ENCODE results near the gene CLDN2.
"Not testable (repeated sequence)": the region's sequence is repeated elsewhere in the genome, so short reads cannot be mapped to it uniquely, and the experiment has no call there.

The CLDN2 gene, protein sequence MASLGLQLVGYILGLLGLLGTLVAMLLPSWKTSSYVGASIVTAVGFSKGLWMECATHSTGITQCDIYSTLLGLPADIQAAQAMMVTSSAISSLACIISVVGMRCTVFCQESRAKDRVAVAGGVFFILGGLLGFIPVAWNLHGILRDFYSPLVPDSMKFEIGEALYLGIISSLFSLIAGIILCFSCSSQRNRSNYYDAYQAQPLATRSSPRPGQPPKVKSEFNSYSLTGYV

DNA sequence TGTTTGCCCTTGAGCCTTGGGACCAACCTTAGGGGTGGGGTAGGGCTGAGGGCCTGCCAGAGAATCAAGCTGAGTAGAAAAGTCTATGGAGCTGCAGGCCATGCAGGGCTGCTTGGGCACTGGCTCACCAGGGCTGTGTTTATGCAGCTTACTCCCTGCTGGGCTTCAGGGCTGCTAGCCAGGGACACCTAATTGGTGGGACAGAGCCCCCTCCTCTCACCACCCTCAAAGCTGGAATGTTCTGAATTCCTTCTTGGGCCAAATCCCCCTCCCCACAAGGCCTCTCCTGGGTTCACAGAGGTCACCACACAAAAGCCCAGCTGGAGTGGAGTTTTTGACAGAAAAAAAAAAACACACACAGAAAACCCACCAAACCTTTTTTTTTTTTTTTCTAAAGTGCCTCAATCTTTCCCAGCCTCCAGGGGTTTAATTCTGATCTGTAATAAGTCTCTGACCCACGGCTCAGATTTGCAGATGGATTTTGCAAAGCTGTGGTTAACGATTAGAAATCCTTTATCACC is at the start of gene CLDN2:
Gene CLDN2 (plus strand): TSS at position 471 of the 521 bp plus-strand sequence. CDS start 7,827 bp downstream, outside the sequence.
- DNase-seq (ENCODE audit: low read depth in 2 of 2), result no peak

DNA sequence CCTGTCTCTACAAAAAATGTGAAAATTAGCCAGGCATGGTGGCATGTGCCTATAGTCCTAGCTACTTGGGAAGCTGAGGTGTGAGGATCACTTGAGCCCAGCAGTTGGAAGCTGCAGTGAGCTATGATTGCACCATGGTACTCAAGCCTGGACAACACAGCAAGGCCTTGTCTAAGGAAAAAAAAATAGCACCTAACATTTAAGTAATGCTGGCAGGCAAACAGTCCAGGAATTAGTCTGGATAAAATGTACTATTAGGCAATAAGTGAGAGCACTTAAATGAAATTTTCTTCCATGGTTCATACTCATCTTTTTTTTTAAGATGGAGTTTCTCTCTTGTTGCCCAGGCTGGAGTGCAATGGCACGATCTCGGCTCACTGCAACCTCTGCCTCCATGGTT is 47.4 kb upstream of the CLDN2 start:
- not testable (repeated sequence) for DNase-seq (ENCODE audit: low read depth in 2 of 2)

DNA sequence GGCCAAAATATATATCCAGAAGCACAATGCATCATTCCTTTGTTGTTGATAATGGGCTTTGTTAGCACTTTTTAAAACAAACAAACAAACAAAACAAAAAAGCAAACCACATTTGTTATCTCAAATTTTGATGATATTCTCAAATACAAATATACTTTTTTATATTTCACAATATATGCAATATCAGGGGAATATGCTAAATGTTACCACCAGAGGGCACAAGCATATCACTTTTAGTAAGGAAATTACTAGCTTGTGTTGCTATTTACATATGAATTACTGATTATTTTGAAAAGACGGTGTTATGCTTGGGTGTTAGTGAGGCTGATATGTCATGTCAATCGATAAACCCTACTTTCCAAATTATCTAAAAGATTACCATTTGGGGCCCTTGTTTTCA is 46.1 kb upstream of the CLDN2 start:
- DNase-seq (ENCODE audit: low read depth in 2 of 2), result no peak

DNA sequence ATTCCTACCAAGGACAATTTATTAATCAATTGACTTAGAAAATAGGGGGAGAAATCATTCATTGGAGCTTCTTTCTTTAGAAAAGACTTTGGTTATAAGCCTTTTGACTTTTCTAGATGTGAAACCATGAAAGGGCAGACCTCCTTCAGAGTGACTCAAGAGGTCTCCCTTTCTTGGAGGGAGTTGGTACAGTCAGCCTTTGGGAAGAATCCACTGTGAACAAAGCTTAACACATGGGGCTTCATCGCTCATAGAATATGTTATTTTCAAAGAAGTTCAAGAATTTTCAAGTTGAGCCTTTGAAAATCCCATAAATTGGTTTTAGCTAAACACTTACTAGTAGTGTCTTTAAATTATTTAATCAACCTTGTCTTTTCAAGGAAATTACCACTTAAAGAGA is 45.1 kb upstream of the CLDN2 start:
- DNase-seq (ENCODE audit: low read depth in 2 of 2), result no peak

DNA sequence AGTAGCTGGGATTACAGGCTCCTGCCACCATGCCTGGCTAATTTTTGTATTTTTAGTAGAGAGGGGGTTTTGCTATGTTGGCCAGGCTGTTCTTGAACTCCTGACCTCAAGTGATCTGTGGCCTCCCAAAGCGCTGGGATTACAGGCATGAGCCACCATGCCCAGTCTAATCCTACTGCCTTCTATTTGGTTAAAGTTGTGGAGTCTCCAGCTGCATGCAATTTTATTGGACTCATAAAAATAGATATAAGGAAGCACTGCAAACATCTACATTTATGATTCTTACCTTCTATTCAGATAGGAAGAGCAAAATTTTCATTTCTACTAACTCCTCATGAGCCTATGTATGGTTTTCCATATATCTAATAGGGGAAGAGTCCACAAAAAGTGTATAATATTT is 30.7 kb upstream of the CLDN2 start:
- DNase-seq (ENCODE audit: low read depth in 2 of 2), result no peak

DNA sequence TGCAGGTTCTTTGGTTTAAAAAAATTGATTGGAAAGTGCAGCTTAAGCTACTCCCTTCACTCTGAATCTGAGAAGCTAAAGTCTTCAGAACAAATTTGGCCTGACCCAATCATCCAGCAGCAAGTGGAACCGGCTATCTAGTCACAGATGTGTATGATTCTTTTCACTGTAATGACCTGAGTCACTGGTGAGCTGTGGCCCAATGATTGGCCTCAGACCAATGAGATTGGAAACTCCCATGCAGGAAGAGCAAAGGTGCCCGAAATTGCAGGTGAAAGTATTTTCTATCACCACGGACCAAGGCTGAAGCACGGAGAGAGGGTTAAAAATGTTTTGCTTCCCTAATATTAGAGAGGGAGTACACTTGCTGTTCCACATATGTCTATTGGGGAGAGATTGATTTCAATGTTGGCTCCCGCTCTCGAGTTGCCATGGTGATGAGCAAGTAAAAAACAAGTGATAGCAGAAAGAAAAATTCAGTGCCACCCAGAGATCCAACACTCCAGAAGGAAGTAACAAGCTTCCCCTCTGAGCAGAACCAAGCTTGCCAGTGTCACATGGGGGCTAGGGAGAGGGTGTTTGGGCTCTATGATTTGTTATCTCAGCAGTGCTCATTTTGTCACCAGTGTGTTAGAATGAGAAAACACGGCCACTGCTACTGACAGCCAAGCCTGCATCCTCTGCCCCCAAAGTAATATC is 28.3 kb upstream of the CLDN2 start:
- DNase-seq (ENCODE audit: low read depth in 2 of 2), result no peak

DNA sequence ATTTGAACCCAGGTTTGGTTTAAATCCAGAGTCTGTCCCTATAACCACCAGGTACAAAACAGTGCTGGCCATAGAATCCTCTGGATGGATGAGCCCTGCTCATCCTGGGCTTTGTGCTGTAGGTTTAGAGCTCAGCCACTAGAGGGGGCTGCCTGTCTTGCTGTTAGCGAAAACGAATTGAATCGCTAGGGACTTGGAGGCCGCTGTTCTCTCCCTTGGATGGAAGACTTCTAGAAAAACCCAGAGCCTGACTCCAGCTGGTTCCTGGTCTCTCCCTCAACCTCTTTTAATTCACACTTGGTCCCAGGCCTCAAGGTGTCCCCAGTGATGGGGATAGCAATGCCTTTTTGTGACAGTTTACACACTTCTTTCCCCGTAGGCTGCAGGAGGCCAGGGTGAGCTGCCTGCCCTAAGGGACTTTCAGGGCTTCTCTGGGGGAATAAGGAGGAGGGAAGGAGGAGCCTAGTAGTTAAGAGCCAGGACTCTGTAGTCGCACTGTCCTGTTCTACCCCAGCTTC is 25.8 kb upstream of the CLDN2 start:
- DNase-seq (ENCODE audit: low read depth in 2 of 2), result no peak

DNA sequence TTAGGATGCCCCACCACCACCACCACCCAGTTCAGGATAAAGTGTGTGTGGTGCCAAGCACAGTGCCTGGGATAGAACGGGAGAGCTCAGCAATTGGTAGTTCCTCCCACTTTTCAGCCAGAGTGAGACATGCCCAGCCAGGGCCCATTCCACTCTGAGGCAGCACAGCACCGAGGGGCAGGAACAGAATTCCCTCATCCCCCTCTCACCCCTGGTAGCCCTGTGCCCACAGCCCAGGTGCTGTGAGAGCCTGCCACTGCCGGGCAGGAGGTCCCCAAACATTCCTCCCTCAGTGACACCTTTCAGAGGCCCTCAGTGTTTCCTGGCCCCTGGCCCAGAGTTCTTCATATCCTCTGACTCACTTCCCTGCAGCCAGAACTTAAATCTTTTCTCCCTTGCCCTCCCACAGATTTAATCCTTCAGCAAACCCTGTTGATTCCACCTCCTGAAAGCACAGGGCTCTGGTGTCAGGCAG is 25.2 kb upstream of the CLDN2 start:
- peak in 1 of 2 experiments; percentile 27 for DNase-seq (ENCODE audit: low read depth in 2 of 2)

DNA sequence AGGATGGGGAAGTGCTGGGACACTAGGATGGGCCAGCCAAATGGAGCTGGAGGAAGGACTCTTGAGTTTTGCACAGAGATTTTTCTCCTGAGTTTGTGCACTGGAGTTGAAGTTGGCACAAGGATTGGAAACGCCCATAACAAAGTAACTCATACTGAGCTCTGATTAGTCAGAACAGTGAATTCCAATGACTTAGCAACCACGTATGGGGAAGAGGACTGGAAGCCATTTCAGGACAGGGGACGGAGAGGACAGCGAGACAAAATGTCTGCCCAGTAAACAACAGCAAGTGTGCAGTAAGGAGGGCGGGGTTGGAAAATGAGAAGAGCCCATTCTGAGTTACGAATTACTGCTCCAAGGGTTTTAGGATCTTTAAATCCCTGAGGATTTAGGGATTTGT is 22.9 kb upstream of the CLDN2 start:
- no peak for DNase-seq (ENCODE audit: low read depth in 2 of 2)

DNA sequence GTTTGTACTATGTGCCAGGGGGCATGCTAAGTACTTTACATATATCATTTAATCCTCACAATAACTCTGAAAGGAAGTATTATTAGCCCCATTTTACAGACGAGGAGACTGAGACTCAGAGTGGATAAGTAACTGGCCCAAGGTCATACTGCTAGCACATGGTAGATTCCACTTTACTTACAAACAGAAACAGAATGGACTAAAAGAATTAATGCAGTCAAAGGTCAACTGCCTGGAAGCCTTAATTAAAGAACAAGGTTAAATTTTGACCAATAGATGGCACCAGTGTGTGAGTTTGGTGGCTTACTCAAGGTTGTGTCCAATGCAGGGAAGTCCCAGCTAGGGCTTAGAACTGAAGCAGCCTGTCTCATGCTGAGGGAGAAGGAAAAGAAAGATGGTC is 21.7 kb upstream of the CLDN2 start:
- DNase-seq (ENCODE audit: low read depth in 2 of 2), result no peak

DNA sequence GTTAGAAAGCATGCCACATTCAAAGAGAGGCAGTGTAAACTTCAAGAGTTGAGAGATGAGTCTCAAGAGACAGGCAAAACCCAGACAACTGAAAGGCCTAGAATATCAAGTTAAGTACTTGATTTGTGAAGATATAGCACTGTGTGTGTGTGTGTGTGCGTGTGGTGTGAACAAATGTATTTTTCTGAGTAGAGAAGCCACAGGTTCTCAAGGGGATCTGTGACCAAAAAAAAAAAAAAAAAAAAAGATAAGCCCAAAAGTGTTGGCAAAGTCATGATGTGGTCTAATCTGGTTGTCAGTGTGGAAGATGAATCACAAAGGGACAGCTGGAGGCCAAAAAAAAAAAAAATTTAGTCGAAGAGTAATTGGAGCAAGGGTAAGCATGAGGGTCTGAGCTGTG is 20.9 kb upstream of the CLDN2 start:
- no peak for DNase-seq (ENCODE audit: low read depth in 2 of 2)

DNA sequence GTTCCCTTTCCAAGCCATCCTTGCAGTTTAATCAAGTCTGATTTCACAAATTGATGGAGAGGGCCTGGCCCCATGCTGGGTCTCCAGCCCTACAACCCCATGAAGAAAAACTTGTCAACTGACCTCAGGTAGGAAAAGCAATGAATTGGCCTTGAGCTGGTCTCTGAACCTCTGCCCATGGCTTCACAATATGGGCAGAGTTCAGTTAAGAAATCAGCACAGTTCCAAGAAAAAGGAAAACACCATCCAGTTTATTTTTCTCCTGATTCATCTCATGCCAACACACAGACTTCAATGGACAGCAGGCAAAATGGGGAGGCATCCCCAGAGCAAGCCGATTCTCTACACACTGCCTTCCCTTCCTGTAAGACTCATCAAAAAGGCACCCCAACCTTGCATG is 20.4 kb upstream of the CLDN2 start:
- DNase-seq (ENCODE audit: low read depth in 2 of 2), result no peak

DNA sequence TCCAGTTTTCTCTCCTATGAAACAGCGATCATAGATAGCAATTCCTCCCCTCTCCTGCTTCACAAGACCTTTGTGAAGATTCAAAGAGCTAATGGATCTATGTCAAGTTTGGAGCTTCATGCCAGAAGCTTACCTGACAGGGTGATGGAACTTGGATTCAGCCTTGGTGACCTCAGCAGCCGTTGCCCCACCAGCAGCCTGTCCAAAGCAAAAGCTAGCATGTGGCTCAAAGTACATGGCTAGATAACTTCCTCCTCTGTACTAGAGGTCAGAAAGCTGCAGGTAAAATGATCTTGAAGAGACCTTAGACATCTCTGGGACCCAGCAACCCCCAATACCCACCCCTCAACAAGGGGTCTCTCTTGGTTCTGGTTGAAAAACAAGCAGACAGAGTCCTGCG is 18.9 kb upstream of the CLDN2 start:
- DNase-seq (ENCODE audit: low read depth in 2 of 2), result no peak

DNA sequence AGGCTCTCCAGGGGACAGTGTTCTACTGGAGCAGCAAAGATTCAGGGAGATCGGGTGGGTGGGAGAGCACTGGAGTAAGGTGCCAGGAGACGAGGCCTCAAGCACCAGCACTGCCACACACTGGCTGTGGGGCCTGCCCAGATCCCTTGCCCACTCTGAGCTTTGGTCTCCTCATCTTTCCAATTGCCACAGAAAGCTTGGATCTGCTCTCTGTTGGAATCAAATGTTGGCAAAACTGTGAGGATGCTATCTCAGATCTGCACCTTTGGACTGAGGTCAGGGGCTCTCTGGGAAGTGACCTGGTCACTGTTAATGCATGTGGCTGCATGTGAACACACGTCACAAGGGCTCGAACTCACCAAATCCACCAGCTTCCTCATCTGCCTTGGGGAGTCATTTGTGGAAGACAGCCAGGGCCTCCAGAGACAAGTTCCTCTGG is 18.4 kb upstream of the CLDN2 start:
- DNase-seq (ENCODE audit: low read depth in 2 of 2), result no peak

DNA sequence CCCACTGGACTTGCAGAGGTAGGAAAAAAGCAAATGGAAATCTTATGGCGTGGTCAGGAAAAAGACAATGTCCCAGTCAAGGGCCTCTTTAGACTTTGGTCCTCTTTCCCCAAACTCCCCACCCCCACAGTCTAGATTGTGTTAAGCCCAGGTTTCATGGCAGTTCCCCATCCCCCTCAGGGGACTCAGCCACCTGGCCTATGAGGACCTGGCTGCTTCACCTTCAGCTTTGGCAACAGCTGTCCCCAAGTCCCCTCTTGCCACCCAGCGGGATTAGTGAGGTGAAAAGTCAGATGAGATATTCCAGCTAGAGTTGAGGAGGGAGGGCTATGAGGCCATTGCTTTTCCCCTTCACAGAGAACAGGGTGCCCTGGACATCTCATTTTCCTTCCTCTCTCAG is 17.5 kb upstream of the CLDN2 start:
- no peak for DNase-seq (ENCODE audit: low read depth in 2 of 2)

DNA sequence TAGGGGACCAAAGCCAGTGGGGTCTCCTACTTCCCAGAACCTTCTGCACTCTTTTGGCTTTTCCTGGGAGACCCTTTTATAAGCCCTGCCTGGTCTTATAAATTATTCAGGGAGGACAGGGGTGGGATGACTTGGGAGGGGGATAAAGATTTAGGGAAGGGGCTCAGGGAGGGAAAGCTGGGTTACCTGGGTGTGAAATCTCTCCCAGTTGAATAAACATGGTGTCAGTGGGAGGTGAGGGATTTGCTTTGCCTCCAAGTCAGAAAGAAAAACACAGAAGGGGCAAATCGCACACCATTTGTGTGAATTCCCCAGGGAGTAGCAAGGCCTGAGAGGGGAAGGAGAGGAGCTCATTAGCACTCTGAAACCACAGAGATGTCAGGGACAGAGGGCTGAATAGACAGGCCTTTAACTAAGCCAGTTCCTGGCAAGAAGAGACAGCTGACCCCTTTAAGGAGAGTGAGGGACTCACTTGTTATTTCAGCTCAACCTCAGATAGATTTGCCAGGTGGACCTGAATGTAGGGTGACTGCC is 16.8 kb upstream of the CLDN2 start, which contains the start of gene RIPPLY1:
Gene RIPPLY1 (minus strand): TSS at position 51 of the 534 bp plus-strand sequence. CDS start 54 bp downstream, outside the sequence.
- DNase-seq (ENCODE audit: low read depth in 2 of 2), result no peak

DNA sequence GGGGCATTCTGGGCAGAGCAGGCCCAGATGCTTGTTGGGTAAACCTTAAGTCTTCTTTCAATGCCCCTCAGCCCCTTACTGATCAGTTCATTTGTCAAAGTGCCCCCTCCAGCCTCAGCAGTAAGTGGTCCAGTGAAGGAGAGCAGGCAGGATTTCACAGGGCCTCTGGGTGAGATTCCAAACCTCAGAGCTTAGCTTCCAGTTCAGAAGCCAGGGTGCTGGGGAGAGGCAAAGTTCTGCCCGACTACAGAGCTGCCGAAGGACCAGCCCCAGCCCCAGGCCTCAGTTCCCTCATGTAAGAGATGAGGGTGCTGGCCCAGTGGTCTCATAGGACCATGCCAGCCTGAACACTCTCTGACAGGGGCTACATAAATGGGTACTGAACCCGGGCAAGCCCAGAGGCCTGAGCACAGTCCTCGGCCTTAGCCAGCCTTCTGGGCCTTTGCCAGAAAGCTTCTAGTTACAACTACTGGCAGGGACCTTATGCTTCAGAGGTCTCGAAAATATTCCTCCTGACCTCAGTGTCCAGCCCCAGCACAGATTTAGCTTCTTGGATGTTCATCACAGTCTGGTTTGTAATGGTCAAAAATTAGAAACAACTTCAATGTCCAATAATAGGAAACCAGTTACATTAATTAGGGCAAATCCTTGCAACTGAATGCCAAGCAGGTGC is 16.2 kb upstream of the CLDN2 start:
- no peak for DNase-seq (ENCODE audit: low read depth in 2 of 2)

DNA sequence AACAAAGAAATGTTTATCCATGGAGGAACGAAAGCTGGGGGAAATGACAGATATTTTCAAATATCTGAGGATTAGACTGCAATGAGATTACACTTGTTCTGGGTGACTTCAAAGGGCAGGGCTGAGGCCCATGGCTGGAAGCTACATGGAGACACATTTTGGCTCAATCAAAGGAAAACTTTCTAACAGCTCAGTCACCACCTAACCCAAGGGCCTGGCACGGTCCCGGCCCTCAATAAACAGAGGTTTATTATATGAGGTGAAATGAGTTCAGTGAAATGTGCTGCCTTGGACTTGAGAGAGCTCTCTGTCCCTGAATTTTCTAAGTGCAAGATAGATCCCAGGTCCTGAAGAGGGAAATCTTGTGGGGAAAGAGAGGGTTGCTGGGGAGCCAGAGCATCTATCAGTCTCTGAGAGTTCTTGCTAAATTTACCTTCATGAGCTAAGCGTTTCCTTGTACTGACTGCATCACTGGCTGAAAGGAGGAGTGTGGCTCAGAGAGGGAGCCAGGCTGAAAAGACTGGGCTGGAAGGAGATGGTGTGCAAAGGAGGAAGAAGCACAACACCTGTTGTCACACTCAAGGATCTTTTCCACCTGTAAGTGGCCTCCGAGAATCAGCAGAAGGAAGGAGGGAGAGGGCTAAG is 15.0 kb upstream of the CLDN2 start:
- no peak for DNase-seq (ENCODE audit: low read depth in 2 of 2)

DNA sequence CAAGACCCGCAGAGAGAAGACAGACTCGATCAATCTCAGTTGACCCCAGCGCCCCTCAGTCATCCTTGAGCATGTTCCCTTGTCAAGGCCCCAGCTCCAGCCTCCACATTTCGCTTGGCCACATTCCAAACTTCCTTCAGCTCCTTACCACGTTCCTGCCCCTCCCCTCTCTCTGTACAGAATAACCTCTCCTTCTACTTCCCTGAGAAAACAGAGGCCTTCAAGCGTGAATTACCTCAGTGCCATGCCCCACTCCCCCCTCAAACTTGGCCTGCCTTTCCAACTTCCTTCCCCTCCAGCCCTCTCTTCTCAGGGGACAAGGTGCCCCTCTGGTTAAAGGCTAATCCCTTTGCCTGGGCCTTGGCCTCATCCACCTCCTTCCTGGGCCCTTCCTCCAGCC is 13.8 kb upstream of the CLDN2 start:
- no peak for DNase-seq (ENCODE audit: low read depth in 2 of 2)

DNA sequence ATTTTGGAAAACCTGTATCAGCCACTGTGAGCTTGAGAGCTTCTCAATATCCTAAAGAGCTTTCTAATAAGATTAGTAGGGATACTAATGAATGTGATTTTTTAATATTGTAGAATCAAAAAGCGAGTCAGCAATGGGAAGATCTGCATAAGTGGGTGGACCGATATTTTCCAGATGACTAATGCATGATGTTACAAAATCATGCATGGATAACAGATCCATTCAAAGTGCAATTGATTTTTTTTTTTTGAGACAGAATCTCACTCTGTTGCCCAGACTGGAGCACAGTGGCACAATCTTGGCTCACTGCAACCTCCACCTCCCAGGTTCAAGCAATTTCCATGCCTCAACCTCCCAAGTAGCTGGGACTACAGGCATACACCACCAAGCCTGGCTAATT is 7.3 kb upstream of the CLDN2 start:
- DNase-seq (ENCODE audit: low read depth in 2 of 2), result no peak

DNA sequence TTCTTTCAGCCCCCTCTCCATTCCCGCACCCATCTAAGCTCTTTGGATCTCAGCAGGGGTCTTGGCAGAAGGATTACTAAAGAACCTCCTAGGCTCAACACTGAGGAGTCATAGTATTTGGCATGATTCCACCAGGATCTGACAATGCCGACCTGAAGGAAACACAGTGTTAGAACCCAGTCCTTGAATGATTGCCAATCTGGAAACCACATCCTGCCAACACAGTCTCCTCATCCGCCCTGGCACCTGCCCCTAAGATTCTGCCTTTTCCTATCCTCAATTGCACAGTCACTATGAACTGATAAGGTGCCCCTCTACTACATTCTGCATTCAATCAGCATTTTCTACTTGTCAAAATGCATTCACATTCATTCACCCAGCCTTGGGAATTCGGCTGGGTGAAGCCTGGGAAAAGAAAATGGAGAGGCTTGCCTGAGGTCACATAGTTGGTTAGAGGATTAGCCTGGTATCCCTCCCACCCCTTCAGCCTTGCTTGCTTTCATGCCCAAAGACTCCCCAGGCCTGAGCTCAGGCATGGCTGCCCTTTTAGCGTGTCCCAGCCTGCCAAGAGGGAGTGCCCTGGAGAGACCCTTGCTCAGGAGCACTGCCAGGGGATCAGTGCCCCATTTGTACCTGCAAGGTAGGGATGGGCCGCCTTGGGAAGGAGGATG is 2.2 kb upstream of the CLDN2 start:
- no peak for DNase-seq (ENCODE audit: low read depth in 2 of 2)
